ENCODE measurements around the gene CDT1.

Gene CDT1

DNA sequence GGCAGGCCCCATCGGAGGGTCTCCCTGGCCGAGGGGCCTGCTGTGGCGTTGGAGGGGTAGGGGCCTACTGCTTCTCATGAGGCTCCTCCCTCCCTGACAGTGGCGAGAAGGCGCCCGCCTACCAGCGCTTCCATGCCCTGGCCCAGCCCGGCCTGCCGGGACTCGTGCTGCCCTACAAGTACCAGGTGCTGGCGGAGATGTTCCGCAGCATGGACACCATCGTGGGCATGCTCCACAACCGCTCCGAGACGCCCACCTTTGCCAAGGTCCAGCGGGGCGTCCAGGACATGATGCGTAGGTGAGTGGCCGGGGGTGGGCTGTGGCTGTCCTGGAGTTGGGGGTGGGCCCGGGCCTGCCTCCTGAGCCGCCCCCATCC is 1.7 kb downstream of the CDT1 start:
- Histone ChIP-seq H2AFZ (ENCODE audit: low read depth) (no peak overlapping the region), H3K79me2 (ENCODE audit: insufficient read depth, low read depth) (peaks cover 49% of the 10 kb centered on the region), H3K9ac (no peak overlapping the region), H4K20me1 (ENCODE audit: insufficient read depth) (no peaks in the 10 kb centered on the region; the same call in 1 of the 2 replicates), H3K4me3 (IDR thresholded peaks at IDR 0.05; ENCODE audit: insufficient read depth, low read depth, low read length) (no peak overlapping the region), H3K27ac (no peak overlapping the region), H3K4me2 (peak overlapping the region; percentile 84), H3K4me1 (ENCODE audit: low read depth, poor library complexity, severe bottlenecking) (peaks cover 34% of the 10 kb centered on the region), H3K27me3 (ENCODE audit: insufficient read depth, low read depth) (no peaks in the 10 kb centered on the region), H3K36me3 (ENCODE audit: insufficient read depth) (peaks cover 6% of the 10 kb centered on the region; the same call in 1 of the 2 replicates)
- TF ChIP-seq, protein P1, sequence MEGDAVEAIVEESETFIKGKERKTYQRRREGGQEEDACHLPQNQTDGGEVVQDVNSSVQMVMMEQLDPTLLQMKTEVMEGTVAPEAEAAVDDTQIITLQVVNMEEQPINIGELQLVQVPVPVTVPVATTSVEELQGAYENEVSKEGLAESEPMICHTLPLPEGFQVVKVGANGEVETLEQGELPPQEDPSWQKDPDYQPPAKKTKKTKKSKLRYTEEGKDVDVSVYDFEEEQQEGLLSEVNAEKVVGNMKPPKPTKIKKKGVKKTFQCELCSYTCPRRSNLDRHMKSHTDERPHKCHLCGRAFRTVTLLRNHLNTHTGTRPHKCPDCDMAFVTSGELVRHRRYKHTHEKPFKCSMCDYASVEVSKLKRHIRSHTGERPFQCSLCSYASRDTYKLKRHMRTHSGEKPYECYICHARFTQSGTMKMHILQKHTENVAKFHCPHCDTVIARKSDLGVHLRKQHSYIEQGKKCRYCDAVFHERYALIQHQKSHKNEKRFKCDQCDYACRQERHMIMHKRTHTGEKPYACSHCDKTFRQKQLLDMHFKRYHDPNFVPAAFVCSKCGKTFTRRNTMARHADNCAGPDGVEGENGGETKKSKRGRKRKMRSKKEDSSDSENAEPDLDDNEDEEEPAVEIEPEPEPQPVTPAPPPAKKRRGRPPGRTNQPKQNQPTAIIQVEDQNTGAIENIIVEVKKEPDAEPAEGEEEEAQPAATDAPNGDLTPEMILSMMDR (conservative IDR thresholded peaks at IDR 0.05; ENCODE audit: low read depth, low read length), result no peak

DNA sequence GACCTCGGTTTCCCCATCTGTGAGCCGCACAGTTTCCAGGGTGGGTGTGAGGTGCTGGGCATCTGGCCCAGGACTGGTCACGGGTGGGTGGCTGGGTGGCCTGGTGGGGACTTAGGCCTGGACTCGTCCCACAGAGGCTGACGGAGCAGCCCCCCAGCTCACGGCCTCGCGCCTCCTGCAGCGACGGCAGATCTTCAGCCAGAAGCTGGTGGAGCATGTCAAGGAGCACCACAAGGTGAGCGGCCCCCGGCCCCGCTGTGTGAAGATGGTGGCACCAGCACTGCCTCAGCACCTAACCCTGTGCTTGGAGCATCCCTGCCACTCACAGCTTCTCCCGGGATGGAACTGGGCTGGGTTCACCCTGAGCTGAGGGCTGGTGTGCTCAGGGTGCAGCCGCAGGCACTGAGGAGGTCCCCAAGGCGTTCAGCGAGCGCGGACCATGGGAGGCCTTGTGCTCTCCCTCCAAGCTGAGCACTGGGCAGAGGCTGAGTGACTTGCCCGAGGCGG is 2.4 kb downstream of the CDT1 start:
- no peak overlapping the region for H2AFZ ChIP-seq (ENCODE audit: low read depth)
- H3K9ac ChIP-seq, result no peak overlapping the region
- no peak overlapping the region for H3K27ac ChIP-seq
- TF ChIP-seq, protein P1 (conservative IDR thresholded peaks at IDR 0.05; ENCODE audit: low read depth, low read length), result no peak
- peaks cover 6% of the 10 kb centered on the region; the same call in 1 of the 2 replicates for H3K36me3 ChIP-seq (ENCODE audit: insufficient read depth)
- H3K79me2 ChIP-seq (ENCODE audit: insufficient read depth, low read depth), result peaks cover 55% of the 10 kb centered on the region
- H4K20me1 ChIP-seq (ENCODE audit: insufficient read depth), result no peaks in the 10 kb centered on the region; the same call in 1 of the 2 replicates
- H3K4me2 ChIP-seq, result no peak overlapping the region; the same call in 1 of the 2 replicates
- H3K4me1 ChIP-seq (ENCODE audit: low read depth, poor library complexity, severe bottlenecking), result peaks cover 35% of the 10 kb centered on the region
- H3K27me3 ChIP-seq (ENCODE audit: insufficient read depth, low read depth), result no peaks in the 10 kb centered on the region
- no peak overlapping the region for H3K4me3 ChIP-seq (IDR thresholded peaks at IDR 0.05; ENCODE audit: insufficient read depth, low read depth, low read length)

DNA sequence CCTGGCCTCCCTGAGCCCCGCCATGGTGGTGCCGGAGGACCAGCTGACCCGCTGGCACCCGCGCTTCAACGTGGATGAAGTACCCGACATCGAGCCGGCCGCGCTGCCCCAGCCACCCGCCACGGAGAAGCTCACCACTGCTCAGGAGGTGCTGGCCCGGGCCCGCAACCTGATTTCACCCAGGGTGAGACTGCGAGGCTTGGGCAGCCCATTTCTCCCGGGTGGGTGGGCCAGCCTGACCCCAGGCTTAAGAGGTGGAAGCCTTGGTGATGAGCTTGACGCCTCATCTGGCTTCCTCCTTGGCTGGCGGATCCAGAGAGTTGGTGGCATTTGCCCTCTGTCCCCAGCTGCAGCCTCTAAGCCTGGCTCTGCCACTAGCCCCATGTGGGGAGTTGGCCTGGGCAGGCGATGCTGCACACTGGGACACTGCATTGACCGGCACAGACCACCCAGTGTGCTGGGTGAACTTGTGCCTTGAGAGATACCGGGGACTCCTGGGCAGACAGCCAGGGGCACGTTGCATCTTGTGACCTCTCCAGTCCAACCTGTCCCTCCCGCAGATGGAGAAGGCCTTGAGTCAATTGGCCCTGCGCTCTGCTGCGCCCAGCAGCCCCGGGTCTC is 3.0 kb downstream of the CDT1 start:
- Histone ChIP-seq H3K79me2 (ENCODE audit: insufficient read depth, low read depth) (peaks cover 57% of the 10 kb centered on the region), H3K27me3 (ENCODE audit: insufficient read depth, low read depth) (no peaks in the 10 kb centered on the region), H3K36me3 (ENCODE audit: insufficient read depth) (peaks cover 6% of the 10 kb centered on the region; the same call in 1 of the 2 replicates), H3K4me3 (IDR thresholded peaks at IDR 0.05; ENCODE audit: insufficient read depth, low read depth, low read length) (no peak overlapping the region), H2AFZ (ENCODE audit: low read depth) (no peak overlapping the region), H3K27ac (no peak overlapping the region), H3K4me2 (no peak overlapping the region; the same call in 1 of the 2 replicates), H3K9ac (no peak overlapping the region), H4K20me1 (ENCODE audit: insufficient read depth) (no peaks in the 10 kb centered on the region; the same call in 1 of the 2 replicates), H3K4me1 (ENCODE audit: low read depth, poor library complexity, severe bottlenecking) (peaks cover 35% of the 10 kb centered on the region)
- TF ChIP-seq, protein P1 (conservative IDR thresholded peaks at IDR 0.05; ENCODE audit: low read depth, low read length), result no peak

DNA sequence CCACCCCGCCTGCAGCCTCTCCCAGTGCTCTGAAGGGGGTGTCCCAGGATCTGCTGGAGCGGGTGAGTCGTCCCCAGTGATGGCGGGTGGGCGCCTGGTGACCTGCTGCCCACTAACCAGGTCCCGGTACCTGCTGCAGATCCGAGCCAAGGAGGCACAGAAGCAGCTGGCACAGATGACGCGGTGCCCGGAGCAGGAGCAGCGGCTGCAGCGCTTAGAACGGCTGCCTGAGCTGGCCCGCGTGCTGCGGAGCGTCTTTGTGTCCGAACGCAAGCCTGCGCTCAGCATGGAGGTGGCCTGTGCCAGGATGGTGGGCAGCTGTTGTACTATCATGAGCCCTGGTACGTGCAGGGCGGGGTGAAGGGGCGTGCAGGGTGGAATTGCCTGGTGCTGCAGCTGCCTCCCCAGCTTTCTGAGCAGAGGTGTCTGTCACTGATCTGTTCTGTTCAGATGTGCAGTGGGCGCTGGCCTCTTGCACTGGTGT is 3.6 kb downstream of the CDT1 start:
- H2AFZ ChIP-seq (ENCODE audit: low read depth), result no peak overlapping the region
- H3K4me1 ChIP-seq (ENCODE audit: low read depth, poor library complexity, severe bottlenecking), result peaks cover 35% of the 10 kb centered on the region
- peaks cover 6% of the 10 kb centered on the region; the same call in 1 of the 2 replicates for H3K36me3 ChIP-seq (ENCODE audit: insufficient read depth)
- no peak overlapping the region for H3K27ac ChIP-seq
- H3K4me3 ChIP-seq (IDR thresholded peaks at IDR 0.05; ENCODE audit: insufficient read depth, low read depth, low read length), result no peak overlapping the region
- no peaks in the 10 kb centered on the region; the same call in 1 of the 2 replicates for H4K20me1 ChIP-seq (ENCODE audit: insufficient read depth)
- no peaks in the 10 kb centered on the region for H3K27me3 ChIP-seq (ENCODE audit: insufficient read depth, low read depth)
- H3K9ac ChIP-seq, result no peak overlapping the region
- H3K79me2 ChIP-seq (ENCODE audit: insufficient read depth, low read depth), result peaks cover 57% of the 10 kb centered on the region
- H3K4me2 ChIP-seq, result no peak overlapping the region
- TF ChIP-seq, protein P1 (conservative IDR thresholded peaks at IDR 0.05; ENCODE audit: low read depth, low read length), result no peak
